Stomach (tissue), 4 donors: ENCODE results near the gene CDC25A.

Experiments used
- EP300 ChIP-seq: sonication (generic); formaldehyde crosslinking; IDR thresholded peaks from one replicate; pipeline ENCODE4 v1.6.1; 2017; ENCODE audit warnings: antibody characterized with exemption
- POLR2A ChIP-seq, 4 donors: fragments of 450-650 bp; IDR thresholded peaks; one replicate each; pipeline ENCODE4 v1.6.1; 2016; ENCODE audit warnings: antibody characterized with exemption in 4 of 4, control low read depth in 2 of 4, mild to moderate bottlenecking in 1 of 4, moderate library complexity in 1 of 4
- TF ChIP-seq, protein P1 (sequence below), 7 experiments: fragments of 450-650 bp in 4 of 7; fragments of 200-600 bp in 3 of 7; sonication (generic) in 3 of 7; IDR thresholded peaks; one replicate each; pipeline ENCODE4 v1.5.1; 2016 to 2019; ENCODE audit warnings: antibody characterized with exemption in 7 of 7, control low read depth in 2 of 7, mild to moderate bottlenecking in 1 of 7

DNA sequence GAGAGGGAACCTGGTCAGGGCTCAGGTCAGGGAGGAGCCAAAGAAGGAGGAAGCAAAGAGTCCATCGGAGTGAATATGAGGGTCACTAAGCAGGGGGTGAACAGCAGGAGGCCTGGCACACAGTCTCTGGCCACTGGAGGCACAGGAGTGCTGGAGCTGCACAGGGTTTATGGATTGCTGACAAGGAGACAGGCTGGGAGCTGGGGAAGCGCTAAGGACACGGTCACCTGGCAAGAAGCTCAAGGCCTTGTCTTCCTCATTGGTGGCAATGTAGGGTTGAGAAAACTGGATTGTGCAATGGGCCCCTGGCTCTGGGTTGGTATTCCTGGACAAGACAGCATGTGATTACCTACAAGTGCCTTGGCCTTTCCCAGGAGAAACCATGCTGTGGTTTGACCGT lies 29.2 kb upstream of the CDC25A start:
- TF ChIP-seq, protein P1, sequence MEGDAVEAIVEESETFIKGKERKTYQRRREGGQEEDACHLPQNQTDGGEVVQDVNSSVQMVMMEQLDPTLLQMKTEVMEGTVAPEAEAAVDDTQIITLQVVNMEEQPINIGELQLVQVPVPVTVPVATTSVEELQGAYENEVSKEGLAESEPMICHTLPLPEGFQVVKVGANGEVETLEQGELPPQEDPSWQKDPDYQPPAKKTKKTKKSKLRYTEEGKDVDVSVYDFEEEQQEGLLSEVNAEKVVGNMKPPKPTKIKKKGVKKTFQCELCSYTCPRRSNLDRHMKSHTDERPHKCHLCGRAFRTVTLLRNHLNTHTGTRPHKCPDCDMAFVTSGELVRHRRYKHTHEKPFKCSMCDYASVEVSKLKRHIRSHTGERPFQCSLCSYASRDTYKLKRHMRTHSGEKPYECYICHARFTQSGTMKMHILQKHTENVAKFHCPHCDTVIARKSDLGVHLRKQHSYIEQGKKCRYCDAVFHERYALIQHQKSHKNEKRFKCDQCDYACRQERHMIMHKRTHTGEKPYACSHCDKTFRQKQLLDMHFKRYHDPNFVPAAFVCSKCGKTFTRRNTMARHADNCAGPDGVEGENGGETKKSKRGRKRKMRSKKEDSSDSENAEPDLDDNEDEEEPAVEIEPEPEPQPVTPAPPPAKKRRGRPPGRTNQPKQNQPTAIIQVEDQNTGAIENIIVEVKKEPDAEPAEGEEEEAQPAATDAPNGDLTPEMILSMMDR (IDR thresholded peaks at IDR 0.05), result no peak
- TF ChIP-seq EP300, result no peak
- no peak for TF ChIP-seq POLR2A (IDR thresholded peaks at IDR 0.05)
